GM21360 (cell line): ENCODE results near the gene RAVER1.

ENCODE experiments used
- ATAC-seq: cut with Tn5 transposase; IDR thresholded peaks from one replicate; pipeline ENCODE4 v1.9.1; 2021; ENCODE audit warnings: mild to moderate bottlenecking, moderate library complexity; ENCODE audit not compliant: unreplicated experiment

Gene RAVER1

GRCh38 chr19:10318807-10319682 lies 14.3 kb downstream of the RAVER1 start:
- no peak for ATAC-seq

GRCh38 chr19:10317857-10318462 lies 15.4 kb downstream of the RAVER1 start:
- no peak for ATAC-seq

- no peak for ATAC-seq
Measured at GRCh38 chr19:10317045-10317856, 16.1 kb downstream of the RAVER1 start.

GRCh38 chr19:10316229-10317044 lies 16.9 kb downstream of the RAVER1 start:
- ATAC-seq: peak; percentile 17

GRCh38 chr19:10315335-10316214 lies 17.8 kb downstream of the RAVER1 start, which contains the start of gene FDX2:
Gene FDX2 (minus strand): TSS chr19:10316015. CDS start chr19:10315996, 19 bp downstream.
- ATAC-seq: peak; percentile 63

GRCh38 chr19:10309423-10309822 lies 23.9 kb downstream of the RAVER1 start, which contains the start of gene ZGLP1:
Gene ZGLP1 (minus strand): TSS chr19:10309815.
- no peak for ATAC-seq

- ATAC-seq: no peak
Measured at GRCh38 chr19:10306327-10306726, 27.0 kb downstream of the RAVER1 start.

- ATAC-seq: no peak
Measured at GRCh38 chr19:10305139-10305806, 28.1 kb downstream of the RAVER1 start.

GRCh38 chr19:10299545-10300458 lies 33.5 kb downstream of the RAVER1 start:
- ATAC-seq: no peak

GRCh38 chr19:10295847-10296591 lies 37.3 kb downstream of the RAVER1 start:
- no peak for ATAC-seq

- no peak for ATAC-seq
Measured at GRCh38 chr19:10295305-10295846, 38.0 kb downstream of the RAVER1 start.

GRCh38 chr19:10294368-10294697 lies 39.0 kb downstream of the RAVER1 start:
- ATAC-seq: no peak

- no peak for ATAC-seq
Measured at GRCh38 chr19:10293637-10294367, 39.5 kb downstream of the RAVER1 start.

GRCh38 chr19:10292789-10293636 lies 40.3 kb downstream of the RAVER1 start:
- no peak for ATAC-seq

GRCh38 chr19:10292206-10292788 lies 41.0 kb downstream of the RAVER1 start:
- ATAC-seq: peak; percentile 55
